Tibial artery (tissue), 4 donors: ENCODE data around the gene CD300E.
A peak's percentile ranks its signal among the peaks of the same experiment; 100 is the strongest.
"Not testable (repeated sequence)": the region's sequence is repeated elsewhere in the genome, so short reads cannot be mapped to it uniquely, and the experiment has no call there.

Experiments used
- DNase-seq, 2 donors: peaks; one replicate each; pipeline ENCODE4 v3.0.0-alpha.2; 2019
- H3K27ac ChIP-seq, 2 donors: fragments of 200-600 bp; sonication (generic) in 1 of 2; 1 replicate in 1 of 2; 2 replicates in 1 of 2; pipeline ENCODE4 v1.5.1; 2018 to 2019; ENCODE audit warnings: mild to moderate bottlenecking in 1 of 2
- H3K27me3 ChIP-seq, 2 donors: fragments of 200-600 bp; sonication (generic) in 1 of 2; one replicate each; pipeline versions ENCODE4 v1.5.1 to v1.6.0; 2016 to 2019
- H3K36me3 ChIP-seq, 3 donors: fragments of 200-600 bp; sonication (generic) in 2 of 3; one replicate each; pipeline ENCODE4 v1.5.1; 2016 to 2019; ENCODE audit warnings: mild to moderate bottlenecking in 2 of 3
- H3K4me1 ChIP-seq, 4 donors: fragments of 200-600 bp; sonication (generic) in 2 of 4; 1 replicate in 3 of 4; 2 replicates in 1 of 4; pipeline ENCODE4 v1.5.1; 2016 to 2019
- H3K4me3 ChIP-seq, 2 donors: fragments of 200-600 bp; sonication (generic) in 1 of 2; 1 replicate in 1 of 2; 2 replicates in 1 of 2; pipeline ENCODE4 v1.5.1; 2018 to 2019; ENCODE audit warnings: mild to moderate bottlenecking in 2 of 2
- H3K9me3 ChIP-seq, 3 donors: fragments of 200-600 bp; sonication (generic) in 1 of 3; one replicate each; pipeline ENCODE4 v1.5.1; 2016 to 2019
- CTCF ChIP-seq, 2 experiments: fragments of 200-600 bp in 1 of 2; fragments of 450-650 bp in 1 of 2; IDR thresholded peaks; one replicate each; pipeline ENCODE4 v1.5.1; 2017 to 2019; ENCODE audit warnings: antibody characterized with exemption in 2 of 2, mild to moderate bottlenecking in 1 of 2, moderate library complexity in 1 of 2
- intact Hi-C: fragments of 100-400 bp; cut with DNase I; formaldehyde crosslinking; loops from one replicate; pipeline ENCODE4 v1.15.0; 2023; ENCODE audit warnings: low total_unique reads

CD300E gene

DNA sequence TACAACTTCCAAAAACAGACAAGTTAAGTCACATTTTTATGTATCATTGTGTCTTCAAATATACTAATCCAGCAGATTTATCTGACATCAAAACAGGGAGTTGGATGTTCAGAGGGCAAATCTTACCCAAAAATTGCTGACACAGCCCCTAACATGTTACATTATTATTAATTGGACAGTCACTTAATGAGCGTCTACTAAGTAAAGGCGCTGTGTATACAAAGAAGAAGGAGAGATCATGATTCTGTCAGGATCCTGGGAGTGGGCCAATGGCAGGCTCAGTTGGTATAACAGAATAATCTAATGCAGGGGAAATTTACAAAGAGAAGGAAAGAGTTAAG, 18.4 kb upstream of the CD300E start:
- no peak overlapping the region for H3K4me3 ChIP-seq
- no peaks in the 10 kb centered on the region for H3K36me3 ChIP-seq
- no peaks in the 10 kb centered on the region for H3K4me1 ChIP-seq
- intact Hi-C loops = no loop called here
- H3K9me3 ChIP-seq = no peaks in the 10 kb centered on the region
- no peak overlapping the region for H3K27ac ChIP-seq
- peaks cover 0 to 15% of the 10 kb centered on the region in 2 donors for H3K27me3 ChIP-seq
- no peak for DNase-seq
- no peak for TF ChIP-seq CTCF (IDR thresholded peaks at IDR 0.05)

GRCh38 chr17:74641224-74641957, 17.9 kb upstream of the CD300E start:
- no peaks in the 10 kb centered on the region for H3K36me3 ChIP-seq
- H3K4me3 ChIP-seq = no peak overlapping the region
- no peak overlapping the region for H3K27ac ChIP-seq
- intact Hi-C loops = no loop called here
- no peak for TF ChIP-seq CTCF (IDR thresholded peaks at IDR 0.05)
- no peaks in the 10 kb centered on the region for H3K4me1 ChIP-seq
- no peaks in the 10 kb centered on the region for H3K9me3 ChIP-seq
- H3K27me3 ChIP-seq = peaks cover 0 to 15% of the 10 kb centered on the region in 2 donors
- DNase-seq = peak in 1 of 2 donors; percentile 40

DNA sequence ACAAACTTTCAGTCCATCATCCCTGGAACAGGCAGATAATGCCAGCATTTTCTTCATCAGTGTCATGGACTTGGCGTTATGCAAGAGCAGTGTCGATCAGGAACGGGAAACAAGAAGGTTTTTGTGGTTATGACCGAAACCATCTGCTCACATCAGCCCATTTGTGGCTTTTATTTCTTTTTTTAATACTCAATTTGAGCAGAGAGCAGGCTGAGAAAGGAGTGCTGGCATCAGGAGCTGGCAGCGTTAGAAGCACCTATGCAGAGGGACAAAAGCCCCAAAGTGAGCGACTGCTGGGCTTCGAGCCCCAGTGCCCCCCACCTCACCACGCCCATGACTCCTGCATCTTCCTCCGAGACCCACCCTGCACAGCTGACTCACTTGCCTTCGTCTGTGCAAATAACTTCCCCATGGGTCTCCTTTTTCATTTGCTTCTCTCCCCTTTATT, 16.2 kb upstream of the CD300E start:
- Histone ChIP-seq H3K9me3 (no peaks in the 10 kb centered on the region), H3K36me3 (no peaks in the 10 kb centered on the region), H3K27me3 (peaks cover 0 to 30% of the 10 kb centered on the region in 2 donors), H3K4me1 (no peaks in the 10 kb centered on the region), H3K27ac (no peak overlapping the region), H3K4me3 (no peak overlapping the region)
- intact Hi-C loops = no loop called here
- TF ChIP-seq CTCF (IDR thresholded peaks at IDR 0.05) = no peak
- peak; percentile 23 to 65 for DNase-seq

DNA sequence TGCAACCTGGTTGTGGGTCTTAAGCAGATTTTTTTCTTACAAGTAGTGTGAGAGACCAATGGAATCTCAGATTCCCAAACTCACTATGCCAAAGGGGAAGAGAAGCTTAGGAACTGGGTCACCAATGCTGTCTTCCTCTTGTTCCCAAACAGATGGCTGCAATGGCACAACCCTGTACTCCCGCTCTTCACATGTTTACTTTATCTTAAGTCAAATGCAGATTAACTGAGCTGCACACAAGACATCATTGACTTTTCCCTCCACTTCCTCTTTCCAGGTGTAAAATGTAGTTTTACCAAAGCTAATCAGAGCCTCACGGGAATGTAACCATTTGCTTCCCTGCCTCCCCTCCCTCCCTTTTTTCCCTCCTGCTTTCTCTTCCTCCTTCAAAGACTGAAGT, 14.4 kb upstream of the CD300E start:
- H3K4me1 ChIP-seq = no peaks in the 10 kb centered on the region
- intact Hi-C loops = no loop called here
- H3K27me3 ChIP-seq = peaks cover 0 to 45% of the 10 kb centered on the region in 2 donors
- no peak overlapping the region for H3K27ac ChIP-seq
- H3K4me3 ChIP-seq = no peak overlapping the region
- no peaks in the 10 kb centered on the region for H3K36me3 ChIP-seq
- no peak for TF ChIP-seq CTCF (IDR thresholded peaks at IDR 0.05)
- no peaks in the 10 kb centered on the region for H3K9me3 ChIP-seq
- DNase-seq = peak in 1 of 2 donors; percentile 5

- peak in 1 of 2 donors; percentile 52 for DNase-seq
- no peaks in the 10 kb centered on the region for H3K4me1 ChIP-seq
- no peaks in the 10 kb centered on the region for H3K36me3 ChIP-seq
- TF ChIP-seq CTCF (IDR thresholded peaks at IDR 0.05) = no peak
- no peak overlapping the region for H3K27ac ChIP-seq
- H3K27me3 ChIP-seq = peaks cover 0 to 43% of the 10 kb centered on the region in 2 donors
- intact Hi-C loops = no loop called here
- H3K9me3 ChIP-seq = no peaks in the 10 kb centered on the region
- no peak overlapping the region for H3K4me3 ChIP-seq
Observed at GRCh38 chr17:74637265-74637664, 13.7 kb upstream of the CD300E start.

- H3K9me3 ChIP-seq, H3K36me3 ChIP-seq, H3K27ac ChIP-seq, intact Hi-C loops, H3K4me3 ChIP-seq, H3K4me1 ChIP-seq: not testable (repeated sequence)
- peaks cover 0 to 43% of the 10 kb centered on the region in 2 donors for H3K27me3 ChIP-seq
- peak in 1 of 2 donors; percentile 23 for DNase-seq
Observed at GRCh38 chr17:74636541-74637085, 13.1 kb upstream of the CD300E start.
